A172 (cell line): Measurements from ENCODE around the gene CCDC9. TPM values are rescaled to one million over a fixed set of nuclear protein-coding genes. Genes with fewer than 3 reads are reported as not detected.

Experiments
- DNase-seq: peaks from one replicate; pipeline ENCODE4 v3.0.0-alpha.2; 2015; ENCODE audit warnings: low spot score
- total RNA-seq: library from RNA; depleted of rRNA; stranded (reverse); fragments of >200 nt; shearing (Covaris generic); gene quantifications from 2 replicates; pipeline ENCODE4 v1.2.3, GENCODE V29; 2014; rRNA removed

Gene CCDC9
- 2.6 and 3.7 TPM in 2 replicates for total RNA-seq

DNA sequence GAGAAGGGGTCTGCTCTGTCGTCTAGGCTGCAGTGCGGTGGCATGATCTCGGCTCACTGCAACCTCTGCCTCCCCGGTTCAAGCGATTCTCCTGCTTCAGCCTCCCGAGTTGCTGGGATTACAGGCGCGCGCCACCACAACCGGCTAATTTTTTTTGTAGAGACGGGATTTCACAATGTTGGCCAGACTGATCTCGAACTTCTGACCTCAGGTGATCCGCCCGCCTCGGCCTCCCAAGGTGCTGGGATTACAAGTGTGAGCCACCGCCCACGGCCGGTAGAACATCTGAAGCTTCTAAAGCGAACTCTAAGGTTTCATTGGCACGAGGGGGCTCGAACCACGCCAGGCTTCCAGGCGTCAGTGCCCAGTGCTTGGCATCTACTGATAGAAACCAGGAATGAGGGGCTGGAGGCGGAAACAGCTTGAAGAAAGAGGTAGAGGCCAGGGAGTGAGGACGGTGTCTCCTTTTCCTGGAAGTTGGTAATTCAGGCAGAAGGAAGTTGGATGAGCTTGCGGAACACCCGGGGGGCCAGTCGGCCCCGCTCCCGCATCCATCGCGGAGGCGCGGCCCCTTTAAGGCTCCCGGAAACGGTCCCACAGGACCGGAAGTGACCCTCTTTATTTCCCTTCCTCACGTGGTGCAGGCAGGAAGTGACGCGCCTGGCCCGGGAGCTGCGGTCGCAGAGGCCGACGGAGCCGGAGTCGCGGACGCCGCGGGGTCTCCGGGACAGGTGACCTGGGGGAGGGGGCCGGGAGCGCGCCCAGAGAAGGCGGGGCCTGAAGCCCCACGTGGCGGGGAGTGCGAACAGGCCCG lies at the start of gene CCDC9:
Gene CCDC9 (plus strand): TSS at position 647 of the 814 bp plus-strand sequence. CDS start 1,876 bp downstream, outside the sequence.
- peak; percentile 76 for DNase-seq

- no peak for DNase-seq
These were observed 46.8 kb upstream of the CCDC9 start for GRCh38 chr19:47209319-47210179.

- DNase-seq: no peak
These were observed 46.2 kb upstream of the CCDC9 start for GRCh38 chr19:47210180-47210490.

DNA sequence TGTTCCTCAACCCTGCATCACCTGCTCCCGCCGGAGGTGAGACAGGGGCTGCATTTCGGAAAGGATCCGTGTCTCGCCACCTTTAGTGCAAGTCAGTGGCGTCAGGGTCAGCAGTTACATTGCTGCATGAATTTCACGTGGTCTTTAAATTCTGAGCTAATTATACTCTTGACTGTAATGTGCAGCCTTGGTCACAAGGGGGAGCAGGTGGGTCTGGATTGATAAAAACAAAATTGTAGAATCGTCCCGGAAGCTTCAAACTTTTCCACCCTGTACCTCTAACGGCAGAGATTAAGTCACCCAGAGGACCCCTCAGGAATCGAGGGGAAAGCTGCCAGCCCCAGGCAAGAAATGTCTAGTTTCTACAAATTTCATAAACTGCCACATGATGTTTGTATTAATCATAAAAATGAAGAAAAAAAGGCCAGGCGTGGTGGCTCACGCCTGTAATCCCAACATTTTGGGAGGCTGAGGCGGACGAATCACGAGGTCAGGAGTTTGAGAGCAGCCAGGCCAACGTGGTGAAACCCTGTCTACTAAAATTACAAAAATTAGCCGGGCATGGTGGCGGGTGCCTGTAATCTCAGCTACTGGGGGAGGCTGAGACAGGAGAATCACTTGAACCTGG lies 45.5 kb upstream of the CCDC9 start:
- DNase-seq: peak; percentile 59

GRCh38 chr19:47215581-47215980 lies 40.7 kb upstream of the CCDC9 start:
- DNase-seq: no peak

- no peak for DNase-seq
These were observed 35.1 kb upstream of the CCDC9 start for GRCh38 chr19:47221080-47221841.

DNA sequence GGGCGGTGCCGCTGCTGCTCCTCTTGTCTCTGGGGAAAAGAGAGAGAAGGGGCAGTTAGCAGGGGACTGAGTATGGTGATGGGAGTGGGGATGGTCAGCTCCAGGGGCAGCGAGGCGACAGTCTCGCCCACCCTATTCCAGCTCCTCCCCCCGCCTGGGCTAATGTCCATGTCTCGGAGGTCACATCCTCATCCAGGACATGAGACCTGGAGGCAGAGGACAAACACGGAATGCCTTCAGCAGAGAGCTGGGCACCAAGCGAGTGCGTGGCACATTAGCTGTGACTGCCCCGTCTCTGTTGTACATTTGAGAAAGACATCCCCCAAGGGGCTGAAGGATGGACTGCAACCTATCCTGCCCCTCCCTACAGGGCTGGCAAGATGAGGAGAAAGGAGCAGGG lies 34.4 kb upstream of the CCDC9 start:
- DNase-seq: no peak

- peak; percentile 57 for DNase-seq
These were observed 30.4 kb upstream of the CCDC9 start for GRCh38 chr19:47225746-47226425.

GRCh38 chr19:47226426-47227351 lies 29.6 kb upstream of the CCDC9 start:
- DNase-seq: peak; percentile 86

DNA sequence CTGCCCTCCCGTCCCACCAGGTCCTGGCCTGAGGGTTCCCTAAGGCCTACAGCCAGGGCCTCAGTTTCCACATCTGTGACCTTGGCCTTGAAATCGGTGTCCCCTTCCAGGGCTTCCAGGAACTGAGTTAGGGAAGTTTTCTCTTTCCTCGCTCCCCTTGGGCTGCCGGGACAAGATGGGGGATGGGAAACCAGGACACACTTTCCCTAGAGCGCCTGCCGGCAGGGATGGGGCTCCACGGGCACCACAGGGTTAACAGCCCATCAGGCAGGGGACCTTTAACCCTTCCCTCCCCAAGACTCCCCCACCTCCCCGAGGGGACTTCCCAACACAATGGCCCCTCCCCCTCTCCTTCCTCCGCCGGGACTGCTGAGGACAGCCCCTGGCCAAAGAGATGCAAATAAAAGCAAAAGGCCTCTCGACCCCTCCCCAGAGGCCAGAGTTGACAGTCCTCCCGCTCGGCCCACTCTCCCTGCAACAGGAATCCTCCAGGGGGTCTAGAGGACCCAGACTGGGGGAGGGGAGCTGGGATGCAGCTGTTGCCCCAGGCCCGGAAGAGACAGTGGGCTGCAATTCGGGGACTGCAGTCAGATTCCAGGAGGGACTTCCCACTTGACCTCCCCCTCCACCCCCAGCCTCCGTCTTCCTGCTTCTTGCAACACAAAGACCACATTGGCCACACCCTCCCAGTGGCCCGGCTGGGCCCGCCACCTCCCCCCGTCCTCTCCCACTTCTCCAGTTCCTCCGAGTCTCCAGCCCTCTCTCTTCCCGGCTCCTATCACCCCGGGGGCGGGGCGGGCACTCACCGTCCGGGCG lies 28.8 kb upstream of the CCDC9 start:
- peak; percentile 88 for DNase-seq

GRCh38 chr19:47228168-47228936 lies 28.0 kb upstream of the CCDC9 start:
- DNase-seq: peak; percentile 31

DNA sequence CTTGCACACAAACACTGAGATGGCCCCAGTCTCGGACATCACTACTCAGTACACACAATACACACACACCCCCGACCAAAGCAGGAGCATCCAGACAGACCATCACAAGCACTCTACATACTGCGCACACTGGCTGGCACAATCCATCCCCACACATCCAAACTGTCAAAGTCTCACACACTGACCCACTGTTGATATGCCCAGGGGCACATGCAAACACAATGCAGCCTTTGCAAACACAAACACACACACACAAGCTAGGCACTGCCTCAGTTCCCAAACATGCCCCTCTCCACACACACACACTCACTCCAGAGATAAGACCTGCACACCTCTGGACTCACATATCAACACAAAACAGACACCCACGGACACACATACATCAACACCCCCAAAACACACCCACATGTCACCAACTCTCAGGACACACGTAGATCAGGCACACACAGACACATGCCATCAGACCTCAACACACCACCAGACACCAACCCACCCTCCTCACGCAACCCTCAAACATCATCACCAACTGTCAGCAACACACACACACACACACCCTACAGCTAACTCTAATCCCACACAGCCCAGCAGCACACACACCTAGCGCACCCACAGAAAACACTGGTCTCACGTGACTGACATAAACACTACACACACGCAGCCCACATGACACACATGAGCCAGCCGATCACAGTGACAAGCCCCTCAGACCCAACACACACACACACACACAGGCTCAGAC lies 27.2 kb upstream of the CCDC9 start:
- no peak for DNase-seq

DNA sequence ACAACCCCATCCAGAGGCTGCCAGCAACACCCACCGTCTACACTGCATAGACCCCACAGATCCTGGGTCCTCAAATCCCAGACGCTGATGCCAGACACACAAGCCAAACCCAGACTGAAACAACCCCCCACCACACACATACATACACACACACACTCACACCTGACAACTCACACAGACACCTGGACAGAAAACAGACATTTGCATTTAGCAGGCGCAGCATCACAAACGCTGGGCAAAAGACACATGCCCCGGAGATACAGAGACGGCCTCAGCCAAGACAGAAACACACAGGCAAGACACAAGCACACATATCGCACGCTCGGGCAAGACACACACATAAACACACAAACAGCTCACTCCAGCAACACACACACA lies 26.7 kb upstream of the CCDC9 start:
- DNase-seq: no peak

- DNase-seq: no peak
These were observed 26.0 kb upstream of the CCDC9 start for GRCh38 chr19:47230054-47230920.

DNA sequence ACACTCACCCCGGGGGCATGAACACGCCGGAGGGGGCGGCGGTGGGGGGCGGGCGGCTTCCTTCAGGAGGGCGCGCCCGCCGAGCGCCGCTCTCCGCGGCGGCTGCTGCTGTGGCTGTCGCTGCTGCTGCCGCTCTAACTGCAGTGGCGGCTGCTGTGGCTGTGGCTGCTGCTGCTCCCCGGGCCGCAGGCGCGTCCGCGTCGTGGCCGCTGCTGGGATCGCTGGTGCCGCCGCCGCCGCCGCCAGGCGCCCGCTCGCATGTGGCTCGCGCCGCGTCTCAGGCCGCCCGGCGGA lies 25.5 kb upstream of the CCDC9 start, which contains the start of gene BBC3:
Gene BBC3 (minus strand): TSS at position 279 of the 294 bp plus-strand sequence. CDS start 2,768 bp downstream, outside the sequence.
- DNase-seq: no peak

- DNase-seq: peak; percentile 39
These were observed 24.9 kb upstream of the CCDC9 start for GRCh38 chr19:47231215-47232054.
